ENCODE data around the gene ATR.

ATR gene

GRCh38 chr3:142502187-142502985 lies 76.1 kb downstream of the ATR start:
- Histone ChIP-seq H3K4me1 (ENCODE audit: insufficient read depth, low read length) (no peaks in the 10 kb centered on the region), H3K27ac (ENCODE audit: low read depth, low read length) (no peak overlapping the region), H3K4me3 (ENCODE audit: low read depth in 1 of 2, low read length in 2 of 2) (no peak overlapping the region), H3K9ac (ENCODE audit: low read length) (no peak overlapping the region), H3K9me3 (ENCODE audit: low read length) (no peaks in the 10 kb centered on the region), H3K36me3 (ENCODE audit: insufficient read depth, low read length) (peaks cover 7% of the 10 kb centered on the region), H3K27me3 (ENCODE audit: control insufficient read depth in 1 of 2, insufficient read depth in 2 of 2, low read length in 2 of 2) (no peaks in the 10 kb centered on the region)

GRCh38 chr3:142501004-142501926 lies 77.3 kb downstream of the ATR start:
- Histone ChIP-seq H3K36me3 (ENCODE audit: insufficient read depth, low read length) (peaks cover 11% of the 10 kb centered on the region), H3K27me3 (ENCODE audit: control insufficient read depth in 1 of 2, insufficient read depth in 2 of 2, low read length in 2 of 2) (no peaks in the 10 kb centered on the region), H3K9me3 (ENCODE audit: low read length) (no peaks in the 10 kb centered on the region), H3K4me1 (ENCODE audit: insufficient read depth, low read length) (no peaks in the 10 kb centered on the region), H3K4me3 (ENCODE audit: low read depth in 1 of 2, low read length in 2 of 2) (no peak overlapping the region), H3K9ac (ENCODE audit: low read length) (no peak overlapping the region), H3K27ac (ENCODE audit: low read depth, low read length) (no peak overlapping the region)

- Histone ChIP-seq H3K9me3 (ENCODE audit: low read length) (no peaks in the 10 kb centered on the region), H3K27me3 (ENCODE audit: control insufficient read depth in 1 of 2, insufficient read depth in 2 of 2, low read length in 2 of 2) (no peaks in the 10 kb centered on the region), H3K27ac (ENCODE audit: low read depth, low read length) (no peak overlapping the region), H3K36me3 (ENCODE audit: insufficient read depth, low read length) (peaks cover 11% of the 10 kb centered on the region), H3K4me3 (ENCODE audit: low read depth in 1 of 2, low read length in 2 of 2) (no peak overlapping the region), H3K9ac (ENCODE audit: low read length) (no peak overlapping the region), H3K4me1 (ENCODE audit: insufficient read depth, low read length) (no peaks in the 10 kb centered on the region)
Measured at GRCh38 chr3:142500211-142500610, 78.3 kb downstream of the ATR start.

- Histone ChIP-seq H3K36me3 (ENCODE audit: insufficient read depth, low read length) (peaks cover 19% of the 10 kb centered on the region), H3K9ac (ENCODE audit: low read length) (no peak overlapping the region), H3K27me3 (ENCODE audit: control insufficient read depth in 1 of 2, insufficient read depth in 2 of 2, low read length in 2 of 2) (no peaks in the 10 kb centered on the region), H3K4me3 (ENCODE audit: low read depth in 1 of 2, low read length in 2 of 2) (no peak overlapping the region), H3K27ac (ENCODE audit: low read depth, low read length) (no peak overlapping the region), H3K4me1 (ENCODE audit: insufficient read depth, low read length) (no peaks in the 10 kb centered on the region), H3K9me3 (ENCODE audit: low read length) (no peaks in the 10 kb centered on the region)
Measured at GRCh38 chr3:142498397-142499180, 79.9 kb downstream of the ATR start.

GRCh38 chr3:142497729-142498128 lies 80.8 kb downstream of the ATR start:
- Histone ChIP-seq H3K27me3 (ENCODE audit: control insufficient read depth in 1 of 2, insufficient read depth in 2 of 2, low read length in 2 of 2) (no peaks in the 10 kb centered on the region), H3K9ac (ENCODE audit: low read length) (no peak overlapping the region), H3K4me3 (ENCODE audit: low read depth in 1 of 2, low read length in 2 of 2) (no peak overlapping the region), H3K27ac (ENCODE audit: low read depth, low read length) (no peak overlapping the region), H3K9me3 (ENCODE audit: low read length) (no peaks in the 10 kb centered on the region), H3K4me1 (ENCODE audit: insufficient read depth, low read length) (no peaks in the 10 kb centered on the region), H3K36me3 (ENCODE audit: insufficient read depth, low read length) (peaks cover 19% of the 10 kb centered on the region)

- H3K36me3 ChIP-seq (ENCODE audit: insufficient read depth, low read length): peaks cover 32% of the 10 kb centered on the region
- no peak overlapping the region for H3K9ac ChIP-seq (ENCODE audit: low read length)
- H3K4me1 ChIP-seq (ENCODE audit: insufficient read depth, low read length): no peaks in the 10 kb centered on the region
- H3K9me3 ChIP-seq (ENCODE audit: low read length): no peaks in the 10 kb centered on the region
- H3K4me3 ChIP-seq (ENCODE audit: low read depth in 1 of 2, low read length in 2 of 2): no peak overlapping the region
- no peak overlapping the region for H3K27ac ChIP-seq (ENCODE audit: low read depth, low read length)
- H3K27me3 ChIP-seq (ENCODE audit: control insufficient read depth in 1 of 2, insufficient read depth in 2 of 2, low read length in 2 of 2): no peaks in the 10 kb centered on the region
Measured at GRCh38 chr3:142495103-142495502, 83.4 kb downstream of the ATR start.

- H3K9ac ChIP-seq (ENCODE audit: low read length): no peak overlapping the region
- H3K4me1 ChIP-seq (ENCODE audit: insufficient read depth, low read length): no peaks in the 10 kb centered on the region
- H3K27ac ChIP-seq (ENCODE audit: low read depth, low read length): no peak overlapping the region
- H3K36me3 ChIP-seq (ENCODE audit: insufficient read depth, low read length): peaks cover 33% of the 10 kb centered on the region
- H3K9me3 ChIP-seq (ENCODE audit: low read length): no peaks in the 10 kb centered on the region
- H3K4me3 ChIP-seq (ENCODE audit: low read depth in 1 of 2, low read length in 2 of 2): no peak overlapping the region
- H3K27me3 ChIP-seq (ENCODE audit: control insufficient read depth in 1 of 2, insufficient read depth in 2 of 2, low read length in 2 of 2): no peaks in the 10 kb centered on the region
Measured at GRCh38 chr3:142492184-142492583, 86.3 kb downstream of the ATR start.

- no peak overlapping the region for H3K9ac ChIP-seq (ENCODE audit: low read length)
- H3K4me3 ChIP-seq (ENCODE audit: low read depth in 1 of 2, low read length in 2 of 2): no peak overlapping the region
- no peaks in the 10 kb centered on the region for H3K27me3 ChIP-seq (ENCODE audit: control insufficient read depth in 1 of 2, insufficient read depth in 2 of 2, low read length in 2 of 2)
- H3K4me1 ChIP-seq (ENCODE audit: insufficient read depth, low read length): no peaks in the 10 kb centered on the region
- H3K27ac ChIP-seq (ENCODE audit: low read depth, low read length): no peak overlapping the region
- peaks cover 34% of the 10 kb centered on the region for H3K36me3 ChIP-seq (ENCODE audit: insufficient read depth, low read length)
- H3K9me3 ChIP-seq (ENCODE audit: low read length): no peaks in the 10 kb centered on the region
Measured at GRCh38 chr3:142489572-142490323, 88.8 kb downstream of the ATR start.

GRCh38 chr3:142484912-142485435 lies 93.6 kb downstream of the ATR start:
- Histone ChIP-seq H3K4me3 (ENCODE audit: low read depth in 1 of 2, low read length in 2 of 2) (no peak overlapping the region), H3K27me3 (ENCODE audit: control insufficient read depth in 1 of 2, insufficient read depth in 2 of 2, low read length in 2 of 2) (no peaks in the 10 kb centered on the region), H3K27ac (ENCODE audit: low read depth, low read length) (no peak overlapping the region), H3K9me3 (ENCODE audit: low read length) (no peaks in the 10 kb centered on the region), H3K4me1 (ENCODE audit: insufficient read depth, low read length) (no peaks in the 10 kb centered on the region), H3K36me3 (ENCODE audit: insufficient read depth, low read length) (peaks cover 18% of the 10 kb centered on the region), H3K9ac (ENCODE audit: low read length) (no peak overlapping the region)

GRCh38 chr3:142481196-142481595 lies 97.3 kb downstream of the ATR start:
- no peaks in the 10 kb centered on the region for H3K9me3 ChIP-seq (ENCODE audit: low read length)
- H3K36me3 ChIP-seq (ENCODE audit: insufficient read depth, low read length): peaks cover 10% of the 10 kb centered on the region
- H3K27ac ChIP-seq (ENCODE audit: low read depth, low read length): no peak overlapping the region

More at GRCh38 chr3:142481196-142481595, 97.3 kb downstream of the ATR start:
- Histone ChIP-seq H3K4me1 (ENCODE audit: insufficient read depth, low read length) (no peaks in the 10 kb centered on the region), H3K27me3 (ENCODE audit: control insufficient read depth in 1 of 2, insufficient read depth in 2 of 2, low read length in 2 of 2) (no peaks in the 10 kb centered on the region), H3K9ac (ENCODE audit: low read length) (no peak overlapping the region), H3K4me3 (ENCODE audit: low read depth in 1 of 2, low read length in 2 of 2) (no peak overlapping the region)
